ENCODE results near the gene DPCD.

Gene DPCD

GRCh38 chr10:101563007-101563406 is 25.1 kb upstream of the DPCD start:
- DNase-seq (ENCODE audit: extremely low read depth, low read depth): no peak
- no peak for TF ChIP-seq CTCF (IDR thresholded peaks at IDR 0.05; ENCODE audit: low read depth, low read length, missing control alignments)
- no peak overlapping the region for H3K4me3 ChIP-seq (replicated peaks; ENCODE audit: low read depth, low read length)

- TF ChIP-seq CTCF (IDR thresholded peaks at IDR 0.05; ENCODE audit: low read depth, low read length, missing control alignments): no peak
- H3K4me3 ChIP-seq (replicated peaks; ENCODE audit: low read depth, low read length): no peak overlapping the region
- no peak for DNase-seq (ENCODE audit: extremely low read depth, low read depth)
Observed at GRCh38 chr10:101563497-101564040, 24.6 kb upstream of the DPCD start.

GRCh38 chr10:101564490-101564991 is 23.6 kb upstream of the DPCD start:
- DNase-seq (ENCODE audit: extremely low read depth, low read depth): no peak
- H3K4me3 ChIP-seq (replicated peaks; ENCODE audit: low read depth, low read length): no peak overlapping the region
- no peak for TF ChIP-seq CTCF (IDR thresholded peaks at IDR 0.05; ENCODE audit: low read depth, low read length, missing control alignments)

- TF ChIP-seq CTCF (IDR thresholded peaks at IDR 0.05; ENCODE audit: low read depth, low read length, missing control alignments): no peak
- DNase-seq (ENCODE audit: extremely low read depth, low read depth): no peak
- H3K4me3 ChIP-seq (replicated peaks; ENCODE audit: low read depth, low read length): no peak overlapping the region
Observed at GRCh38 chr10:101565370-101565900, 22.7 kb upstream of the DPCD start.

- H3K4me3 ChIP-seq (replicated peaks; ENCODE audit: low read depth, low read length): no peak overlapping the region
- TF ChIP-seq CTCF (IDR thresholded peaks at IDR 0.05; ENCODE audit: low read depth, low read length, missing control alignments): no peak
- no peak for DNase-seq (ENCODE audit: extremely low read depth, low read depth)
Observed at GRCh38 chr10:101565936-101566332, 22.2 kb upstream of the DPCD start.

- no peak for TF ChIP-seq CTCF (IDR thresholded peaks at IDR 0.05; ENCODE audit: low read depth, low read length, missing control alignments)
- H3K4me3 ChIP-seq (replicated peaks; ENCODE audit: low read depth, low read length): 0 out of 2 replicates have a peak overlapping the region, but pooled peaks have one; percentile 1
- no peak for DNase-seq (ENCODE audit: extremely low read depth, low read depth)
Observed at GRCh38 chr10:101566333-101567164, 21.6 kb upstream of the DPCD start.
